IMR-90 (cell line): ENCODE measurements around the gene NISCH. TPM values are rescaled to one million over a fixed set of nuclear protein-coding genes. Genes with fewer than 3 reads are reported as not detected.

Experiments used
- ATAC-seq: fragments of 200-7000 bp; cut with Tn5 transposase; 2 replicates; pipeline ENCODE4 v1.9.1; 2020; ENCODE audit warnings: low read depth, mild to moderate bottlenecking, moderate library complexity
- BruUV-seq: library from RNA; stranded (reverse); fragments of 400-500 nt; replicated peaks from 2 replicates; lab custom pipeline; 2021; lab: Mats Ljungman, UMichigan
- CTCF ChIA-PET: fragments of 300-600 bp; formaldehyde crosslinking; extraction: SDS; loops from one replicate; lab custom pipeline; 2021; ENCODE audit warnings: antibody characterized with exemption; lab: Yijun Ruan, JAX
- POLR2A ChIA-PET: fragments of 300-600 bp; sonication (Branson Sonifier 250); formaldehyde crosslinking; loops from one replicate; lab custom pipeline; 2022; ENCODE audit warnings: antibody characterized with exemption; ENCODE audit not compliant: unreplicated experiment; lab: Charles Lee
- DNase-seq: peaks from one replicate; pipeline ENCODE4 v3.0.0; 2013
- H2AFZ ChIP-seq: replicated peaks from 2 replicates; pipeline ENCODE3; 2013; ENCODE audit warnings: low read length, mild to moderate bottlenecking; ENCODE audit not compliant: poor library complexity
- H2AK5ac ChIP-seq: 2 replicates; pipeline ENCODE4 v1.6.1; 2013; ENCODE audit warnings: low read depth, low read length, inconsistent platforms
- H2AK9ac ChIP-seq: replicated peaks from 2 replicates; pipeline ENCODE3; 2013; ENCODE audit warnings: mild to moderate bottlenecking, low read depth, low read length, moderate library complexity; ENCODE audit not compliant: poor library complexity
- H2BK120ac ChIP-seq: 2 replicates; pipeline ENCODE4 v1.6.1; 2013; ENCODE audit warnings: low read depth, low read length, inconsistent platforms
- H2BK15ac ChIP-seq: 3 replicates; pipeline ENCODE4 v1.6.1; 2013; ENCODE audit warnings: low read depth, low read length, inconsistent platforms
- H2BK20ac ChIP-seq: 2 replicates; pipeline ENCODE4 v1.6.1; 2013; ENCODE audit warnings: low read depth, mild to moderate bottlenecking, inconsistent platforms, low read length, moderate library complexity
- H2BK5ac ChIP-seq: 2 replicates; pipeline ENCODE4 v1.6.1; 2013; ENCODE audit warnings: mild to moderate bottlenecking, low read depth, low read length, inconsistent platforms; ENCODE audit not compliant: poor library complexity, severe bottlenecking
- H3K14ac ChIP-seq: replicated peaks from 2 replicates; pipeline ENCODE4 v1.6.1; 2013; ENCODE audit warnings: low read depth, low read length, inconsistent platforms
- H3K18ac ChIP-seq: 2 replicates; pipeline ENCODE4 v1.6.1; 2013; ENCODE audit warnings: low read depth, low read length, control low read depth
- H3K23ac ChIP-seq: 2 replicates; pipeline ENCODE4 v1.6.1; 2013; ENCODE audit warnings: low read depth, low read length, inconsistent platforms
- H3K27ac ChIP-seq: 2 replicates; pipeline ENCODE4 v1.5.1; 2013; ENCODE audit warnings: mild to moderate bottlenecking, control low read depth, low read length; ENCODE audit not compliant: insufficient read depth
- H3K27me3 ChIP-seq: 2 replicates; pipeline ENCODE4 v1.6.1; 2013; ENCODE audit warnings: low read length; ENCODE audit not compliant: control insufficient read depth, insufficient read depth
- H3K36me3 ChIP-seq: 2 replicates; pipeline ENCODE4 v1.6.1; 2013; ENCODE audit warnings: low read length, mixed read lengths; ENCODE audit not compliant: control insufficient read depth, insufficient read depth
- H3K4ac ChIP-seq: 2 replicates; pipeline ENCODE4 v1.6.1; 2013; ENCODE audit warnings: low read depth, low read length, inconsistent platforms
- H3K4me1 ChIP-seq: 2 replicates; pipeline ENCODE4 v1.6.1; 2013; ENCODE audit warnings: low read length, mixed read lengths; ENCODE audit not compliant: control insufficient read depth, insufficient read depth
- H3K4me2 ChIP-seq: 2 replicates; pipeline ENCODE4 v1.6.1; 2013; ENCODE audit warnings: low read depth, mild to moderate bottlenecking, control low read depth, low read length, moderate library complexity
- H3K4me3 ChIP-seq: 2 replicates; pipeline ENCODE4 v1.5.1; 2013; ENCODE audit warnings: low read depth, mild to moderate bottlenecking, control low read depth, low read length, moderate library complexity; ENCODE audit not compliant: insufficient read depth
- H3K56ac ChIP-seq: 2 replicates; pipeline ENCODE4 v1.6.1; 2013; ENCODE audit warnings: low read length, inconsistent platforms; ENCODE audit not compliant: insufficient read depth; ENCODE audit errors: extremely low read depth
- H3K79me1 ChIP-seq, 2 experiments: 2 replicates each; pipeline ENCODE4 v1.6.1; 2013; ENCODE audit warnings: low read length in 2 of 2, inconsistent platforms in 1 of 2, low read depth in 1 of 2
- H3K9ac ChIP-seq: 2 replicates; pipeline ENCODE4 v1.6.1; 2013; ENCODE audit warnings: low read depth, low read length, control low read depth
- H3K9me1 ChIP-seq: 2 replicates; pipeline ENCODE4 v1.6.1; 2013; ENCODE audit warnings: low read length, inconsistent platforms; ENCODE audit not compliant: insufficient read depth
- H3K9me3 ChIP-seq: 2 replicates; pipeline ENCODE4 v1.6.1; 2013; ENCODE audit warnings: low read length; ENCODE audit not compliant: control insufficient read depth, insufficient read depth
- H4K20me1 ChIP-seq: 2 replicates; pipeline ENCODE4 v1.6.1; 2013; ENCODE audit warnings: low read length, inconsistent platforms; ENCODE audit not compliant: insufficient read depth
- H4K5ac ChIP-seq: 2 replicates; pipeline ENCODE4 v1.6.1; 2013; ENCODE audit warnings: mild to moderate bottlenecking, low read depth, low read length, control low read depth
- H4K8ac ChIP-seq, 2 experiments: 2 replicates each; pipeline ENCODE4 v1.6.1; 2013; ENCODE audit warnings: low read depth in 2 of 2, low read length in 2 of 2, control low read depth in 1 of 2, inconsistent platforms in 1 of 2
- H4K91ac ChIP-seq: 2 replicates; pipeline ENCODE4 v1.6.1; 2013; ENCODE audit warnings: low read depth, low read length, inconsistent platforms; ENCODE audit not compliant: insufficient read depth
- BHLHE40 ChIP-seq: fragments of 150-350 bp; IDR thresholded peaks from 2 replicates; pipeline ENCODE4 v1.6.1; 2016; ENCODE audit warnings: mild to moderate bottlenecking, low read depth, low read length
- CEBPB ChIP-seq: IDR thresholded peaks from 2 replicates; pipeline ENCODE4 v1.6.1; 2012; ENCODE audit warnings: low read depth, low read length, improper control_type of control experiment
- MAFK ChIP-seq: IDR thresholded peaks from 2 replicates; pipeline ENCODE4 v1.6.1; 2012; ENCODE audit warnings: low read depth, low read length, improper control_type of control experiment
- MAZ ChIP-seq: IDR thresholded peaks from 2 replicates; pipeline ENCODE4 v1.6.1; 2012; ENCODE audit warnings: low read depth, mild to moderate bottlenecking, low read length, improper control_type of control experiment, moderate library complexity, borderline replicate concordance
- MXI1 ChIP-seq: IDR thresholded peaks from 2 replicates; pipeline ENCODE4 v1.6.1; 2012; ENCODE audit warnings: low read depth, mild to moderate bottlenecking, low read length, moderate library complexity, borderline replicate concordance
- NFE2L2 ChIP-seq: fragments of 150-350 bp; IDR thresholded peaks from 2 replicates; pipeline ENCODE4 v1.6.1; 2016; ENCODE audit warnings: low read depth, mild to moderate bottlenecking, low read length
- POLR2A ChIP-seq: IDR thresholded peaks from 2 replicates; pipeline ENCODE4 v1.6.1; 2012; ENCODE audit warnings: mild to moderate bottlenecking, low read depth, low read length
- SMC3 ChIP-seq: fragments of 150-350 bp; IDR thresholded peaks from 2 replicates; pipeline ENCODE4 v1.6.1; 2016; ENCODE audit warnings: low read depth, mild to moderate bottlenecking, antibody characterized with exemption, low read length, moderate library complexity
- WGBS, 2 experiments: methylation state at CpG; one replicate each; pipeline versions ENCODE4 v1.1.5 to v1.1.7; 2013; ENCODE audit warnings: missing lambda C conversion rate in 2 of 2; ENCODE audit not compliant: insufficient read length in 1 of 2; ENCODE audit errors: extremely low coverage in 2 of 2; 5-methylcytosine and 5-hydroxymethylcytosine counted together
- dilution Hi-C: fragments of 300-500 bp; cut with HindIII; formaldehyde crosslinking; loops from one replicate; pipeline ENCODE4 v1.14.3; 2018; ENCODE audit warnings: low sequenced_read_pairs; ENCODE audit not compliant: unreplicated experiment
- in situ Hi-C: fragments of 300-500 bp; cut with MboI; formaldehyde crosslinking; loops from 3 replicates; pipeline ENCODE4 v1.14.3; 2019; ENCODE audit warnings: low sequenced_read_pairs, inconsistent platforms, mixed read lengths
- intact Hi-C: fragments of 100-400 bp; cut with micrococcal nuclease; formaldehyde crosslinking; loops from 2 replicates; pipeline ENCODE4 v1.10.0; 2022
- polyA plus RNA-seq, 3 experiments: library from polyadenylated mRNA; depleted of rRNA; stranded (reverse); fragments of >200 nt; gene quantifications; 2 replicates each; pipeline ENCODE4 v1.2.3, GENCODE V29; 2012; ENCODE audit warnings: low replicate concordance in 1 of 3
- total RNA-seq: library from RNA; depleted of rRNA; stranded (reverse); fragments of >200 nt; gene quantifications from 2 replicates; pipeline ENCODE4 v1.2.3, GENCODE V29; 2012
- TF ChIP-seq, protein P1 (sequence below): fragments of 150-350 bp; IDR thresholded peaks from 2 replicates; pipeline ENCODE4 v1.6.1; 2017; ENCODE audit warnings: mild to moderate bottlenecking, antibody characterized with exemption, low read length, low read depth
- TF ChIP-seq, protein P2 (sequence below): conservative IDR thresholded peaks from 2 replicates; pipeline ENCODE4 v1.5.1; 2012; ENCODE audit warnings: mild to moderate bottlenecking, low read depth, low read length, improper control_type of control experiment

The NISCH gene
- total and polyA plus RNA-seq, 2 of the 4 experiments (the other 2 are of a cell fraction) = 36.9 to 86.0 TPM

GRCh38 chr3:52487050-52487787 lies 31.8 kb downstream of the NISCH start:
- H3K9me1 ChIP-seq = peaks cover 14% of the 10 kb centered on the region; the same call in 1 of the 2 replicates
- H4K91ac ChIP-seq = no peak overlapping the region
- no peaks in the 10 kb centered on the region for H3K9me3 ChIP-seq
- no peak overlapping the region for H2BK5ac ChIP-seq
- no peak overlapping the region for H3K4me3 ChIP-seq
- in situ Hi-C loops = no loop called here
- WGBS, 2 experiments = 95% methylated on average over 27 of the region's 31 CpGs; no CpG with 5 or more reads in 1 of the 2 experiments
- DNase-seq = no peak
- H2AK9ac ChIP-seq = peak overlapping the region; percentile 47
- intact Hi-C loops = no loop called here
- H3K79me1 ChIP-seq = peaks cover 4 to 47% of the 10 kb centered on the region in 2 experiments; a peak in 3 of 4 replicates
- peaks cover 13% of the 10 kb centered on the region; the same call in 1 of the 2 replicates for H3K4me1 ChIP-seq
- H4K20me1 ChIP-seq = peaks cover 21% of the 10 kb centered on the region
- H3K4me2 ChIP-seq = no peak overlapping the region
- H3K36me3 ChIP-seq = peaks cover 81% of the 10 kb centered on the region
- CTCF ChIA-PET = no interaction called here
- H2BK20ac ChIP-seq = no peak overlapping the region
- no peak for ATAC-seq
- H3K56ac ChIP-seq = no peak overlapping the region
- H3K27me3 ChIP-seq = no peaks in the 10 kb centered on the region
- H2BK15ac ChIP-seq = no peak overlapping the region
- POLR2A ChIA-PET = interaction anchor here (0.6 kb wide), 1 partner anchor 193 kb away, joined by 4 read pairs; no protein-coding TSS in a partner anchor
- H3K14ac ChIP-seq = no peak overlapping the region
- BruUV-seq = no TSS peak
- dilution Hi-C loops = no loop called here
- H2BK120ac ChIP-seq = no peak overlapping the region
- H3K27ac ChIP-seq = no peak overlapping the region
- H3K4ac ChIP-seq = no peak overlapping the region
- H4K8ac ChIP-seq = no peak overlapping the region
- H3K23ac ChIP-seq = no peak overlapping the region
- H4K5ac ChIP-seq = no peak overlapping the region
- H3K9ac ChIP-seq = no peak overlapping the region
- H2AFZ ChIP-seq = peak overlapping the region; percentile 25
- TF ChIP-seq MAZ (no peak), MXI1 (no peak), NFE2L2 (no peak), BHLHE40 (no peak), POLR2A (no peak), MAFK (no peak), SMC3 (no peak), CEBPB (no peak)
- TF ChIP-seq, protein P1, sequence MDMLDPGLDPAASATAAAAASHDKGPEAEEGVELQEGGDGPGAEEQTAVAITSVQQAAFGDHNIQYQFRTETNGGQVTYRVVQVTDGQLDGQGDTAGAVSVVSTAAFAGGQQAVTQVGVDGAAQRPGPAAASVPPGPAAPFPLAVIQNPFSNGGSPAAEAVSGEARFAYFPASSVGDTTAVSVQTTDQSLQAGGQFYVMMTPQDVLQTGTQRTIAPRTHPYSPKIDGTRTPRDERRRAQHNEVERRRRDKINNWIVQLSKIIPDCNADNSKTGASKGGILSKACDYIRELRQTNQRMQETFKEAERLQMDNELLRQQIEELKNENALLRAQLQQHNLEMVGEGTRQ = no peak
- TF ChIP-seq, protein P2, sequence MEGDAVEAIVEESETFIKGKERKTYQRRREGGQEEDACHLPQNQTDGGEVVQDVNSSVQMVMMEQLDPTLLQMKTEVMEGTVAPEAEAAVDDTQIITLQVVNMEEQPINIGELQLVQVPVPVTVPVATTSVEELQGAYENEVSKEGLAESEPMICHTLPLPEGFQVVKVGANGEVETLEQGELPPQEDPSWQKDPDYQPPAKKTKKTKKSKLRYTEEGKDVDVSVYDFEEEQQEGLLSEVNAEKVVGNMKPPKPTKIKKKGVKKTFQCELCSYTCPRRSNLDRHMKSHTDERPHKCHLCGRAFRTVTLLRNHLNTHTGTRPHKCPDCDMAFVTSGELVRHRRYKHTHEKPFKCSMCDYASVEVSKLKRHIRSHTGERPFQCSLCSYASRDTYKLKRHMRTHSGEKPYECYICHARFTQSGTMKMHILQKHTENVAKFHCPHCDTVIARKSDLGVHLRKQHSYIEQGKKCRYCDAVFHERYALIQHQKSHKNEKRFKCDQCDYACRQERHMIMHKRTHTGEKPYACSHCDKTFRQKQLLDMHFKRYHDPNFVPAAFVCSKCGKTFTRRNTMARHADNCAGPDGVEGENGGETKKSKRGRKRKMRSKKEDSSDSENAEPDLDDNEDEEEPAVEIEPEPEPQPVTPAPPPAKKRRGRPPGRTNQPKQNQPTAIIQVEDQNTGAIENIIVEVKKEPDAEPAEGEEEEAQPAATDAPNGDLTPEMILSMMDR = no peak
- no peak overlapping the region for H3K18ac ChIP-seq
- no peak overlapping the region for H2AK5ac ChIP-seq
